ENCODE results near the gene DCAF6.

The DCAF6 gene

GRCh38 chr1:168079761-168080160, 143.3 kb downstream of the DCAF6 start:
- TF ChIP-seq EZH2phosphoT487 (conservative IDR thresholded peaks at IDR 0.05; ENCODE audit: low read length), result no peak
- TF ChIP-seq, protein P1, sequence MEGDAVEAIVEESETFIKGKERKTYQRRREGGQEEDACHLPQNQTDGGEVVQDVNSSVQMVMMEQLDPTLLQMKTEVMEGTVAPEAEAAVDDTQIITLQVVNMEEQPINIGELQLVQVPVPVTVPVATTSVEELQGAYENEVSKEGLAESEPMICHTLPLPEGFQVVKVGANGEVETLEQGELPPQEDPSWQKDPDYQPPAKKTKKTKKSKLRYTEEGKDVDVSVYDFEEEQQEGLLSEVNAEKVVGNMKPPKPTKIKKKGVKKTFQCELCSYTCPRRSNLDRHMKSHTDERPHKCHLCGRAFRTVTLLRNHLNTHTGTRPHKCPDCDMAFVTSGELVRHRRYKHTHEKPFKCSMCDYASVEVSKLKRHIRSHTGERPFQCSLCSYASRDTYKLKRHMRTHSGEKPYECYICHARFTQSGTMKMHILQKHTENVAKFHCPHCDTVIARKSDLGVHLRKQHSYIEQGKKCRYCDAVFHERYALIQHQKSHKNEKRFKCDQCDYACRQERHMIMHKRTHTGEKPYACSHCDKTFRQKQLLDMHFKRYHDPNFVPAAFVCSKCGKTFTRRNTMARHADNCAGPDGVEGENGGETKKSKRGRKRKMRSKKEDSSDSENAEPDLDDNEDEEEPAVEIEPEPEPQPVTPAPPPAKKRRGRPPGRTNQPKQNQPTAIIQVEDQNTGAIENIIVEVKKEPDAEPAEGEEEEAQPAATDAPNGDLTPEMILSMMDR (IDR thresholded peaks at IDR 0.05; ENCODE audit: insufficient read depth, low read length, poor library complexity, severe bottlenecking), result no peak
- H3K9me2 ChIP-seq (replicated peaks; ENCODE audit: insufficient read depth, low read length), result no peaks in the 10 kb centered on the region
- H2AFZ ChIP-seq (ENCODE audit: low read depth, low read length, severe bottlenecking), result no peak overlapping the region
- H4K20me1 ChIP-seq (ENCODE audit: low read depth, low read length), result no peaks in the 10 kb centered on the region
- H3K9me3 ChIP-seq (ENCODE audit: insufficient read depth, low read length), result no peaks in the 10 kb centered on the region
- H3K4me2 ChIP-seq (ENCODE audit: low read depth, low read length, poor library complexity, severe bottlenecking), result no peak overlapping the region
- H3F3A ChIP-seq (ENCODE audit: insufficient read depth), result no peaks in the 10 kb centered on the region
- H3K27ac ChIP-seq (ENCODE audit: low read depth, low read length), result no peak overlapping the region
- no peaks in the 10 kb centered on the region for H3K79me2 ChIP-seq (ENCODE audit: insufficient read depth, low read length)
- H3K27me3 ChIP-seq (ENCODE audit: low read length), result no peaks in the 10 kb centered on the region
- H3K36me3 ChIP-seq (ENCODE audit: low read length), result 0 out of 2 replicates have a peak, but pooled peaks cover 4% of the 10 kb centered on the region
- no peak overlapping the region for H3K9ac ChIP-seq (ENCODE audit: low read length)
- no peak overlapping the region for H3K4me3 ChIP-seq (ENCODE audit: insufficient read depth, low read length, poor library complexity, severe bottlenecking)

- Histone ChIP-seq H3K9me2 (replicated peaks; ENCODE audit: insufficient read depth, low read length) (no peaks in the 10 kb centered on the region), H3K36me3 (ENCODE audit: low read length) (no peaks in the 10 kb centered on the region), H3K4me2 (ENCODE audit: low read depth, low read length, poor library complexity, severe bottlenecking) (no peak overlapping the region), H3K4me3 (ENCODE audit: insufficient read depth, low read length, poor library complexity, severe bottlenecking) (no peak overlapping the region), H3F3A (ENCODE audit: insufficient read depth) (no peaks in the 10 kb centered on the region), H3K79me2 (ENCODE audit: insufficient read depth, low read length) (no peaks in the 10 kb centered on the region), H3K27ac (ENCODE audit: low read depth, low read length) (no peak overlapping the region), H3K27me3 (ENCODE audit: low read length) (no peaks in the 10 kb centered on the region), H3K9me3 (ENCODE audit: insufficient read depth, low read length) (no peaks in the 10 kb centered on the region), H2AFZ (ENCODE audit: low read depth, low read length, severe bottlenecking) (no peak overlapping the region), H3K9ac (ENCODE audit: low read length) (no peak overlapping the region), H4K20me1 (ENCODE audit: low read depth, low read length) (no peaks in the 10 kb centered on the region)
- no peak for TF ChIP-seq EZH2phosphoT487 (conservative IDR thresholded peaks at IDR 0.05; ENCODE audit: low read length)
- TF ChIP-seq, protein P1 (IDR thresholded peaks at IDR 0.05; ENCODE audit: insufficient read depth, low read length, poor library complexity, severe bottlenecking), result no peak
Measured at GRCh38 chr1:168081373-168082007, 145.0 kb downstream of the DCAF6 start.

DNA sequence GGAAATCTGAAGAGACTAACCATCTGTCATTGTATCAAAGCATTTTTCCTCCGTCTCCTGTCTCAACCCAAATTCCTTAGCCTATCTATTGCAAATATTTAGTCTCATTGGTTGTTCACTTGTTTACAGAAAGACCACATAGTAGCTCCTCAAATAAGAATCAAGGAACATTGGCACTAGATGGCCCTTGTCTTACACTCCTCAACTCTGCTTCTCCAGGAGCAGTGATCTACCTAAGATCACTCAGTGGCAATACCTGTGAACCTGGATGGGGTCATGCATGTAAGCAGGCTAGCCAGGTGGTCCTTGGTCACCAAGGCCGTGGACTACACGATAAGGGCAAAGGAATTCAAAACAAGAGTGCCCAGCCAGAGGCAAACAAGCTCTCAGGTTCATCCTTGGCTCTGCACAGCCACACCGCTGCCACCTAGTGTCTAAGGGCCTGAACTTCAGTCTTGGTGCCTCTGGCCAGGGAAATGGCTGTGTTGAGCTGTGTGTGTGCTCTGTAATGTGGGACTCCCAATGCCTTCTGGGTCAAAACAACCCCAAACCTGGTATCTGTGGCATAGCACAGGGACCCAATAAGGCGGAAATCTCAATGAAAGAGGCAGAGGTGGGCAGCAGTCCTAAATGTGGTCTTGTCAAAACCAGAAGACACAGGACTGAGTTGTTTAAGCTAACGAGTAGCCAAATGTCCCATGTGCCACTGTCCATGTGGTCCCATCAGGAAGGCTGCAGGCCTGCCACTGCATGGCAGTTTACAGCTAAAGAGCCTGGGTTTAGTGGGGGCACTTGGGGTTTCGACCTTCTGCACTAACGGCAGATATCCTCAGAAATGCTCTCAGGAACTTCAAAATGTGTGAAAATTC, 145.8 kb downstream of the DCAF6 start:
- H3K4me2 ChIP-seq (ENCODE audit: low read depth, low read length, poor library complexity, severe bottlenecking), result no peak overlapping the region
- no peak overlapping the region for H3K9ac ChIP-seq (ENCODE audit: low read length)
- no peak for TF ChIP-seq EZH2phosphoT487 (conservative IDR thresholded peaks at IDR 0.05; ENCODE audit: low read length)
- TF ChIP-seq, protein P1 (IDR thresholded peaks at IDR 0.05; ENCODE audit: insufficient read depth, low read length, poor library complexity, severe bottlenecking), result peak; percentile 61
- no peaks in the 10 kb centered on the region for H3K27me3 ChIP-seq (ENCODE audit: low read length)
- H3K4me3 ChIP-seq (ENCODE audit: insufficient read depth, low read length, poor library complexity, severe bottlenecking), result no peak overlapping the region
- H3K79me2 ChIP-seq (ENCODE audit: insufficient read depth, low read length), result no peaks in the 10 kb centered on the region
- H2AFZ ChIP-seq (ENCODE audit: low read depth, low read length, severe bottlenecking), result no peak overlapping the region
- no peaks in the 10 kb centered on the region for H3F3A ChIP-seq (ENCODE audit: insufficient read depth)
- no peaks in the 10 kb centered on the region for H3K9me3 ChIP-seq (ENCODE audit: insufficient read depth, low read length)
- H3K27ac ChIP-seq (ENCODE audit: low read depth, low read length), result no peak overlapping the region
- no peaks in the 10 kb centered on the region for H4K20me1 ChIP-seq (ENCODE audit: low read depth, low read length)
- no peaks in the 10 kb centered on the region for H3K36me3 ChIP-seq (ENCODE audit: low read length)
- no peaks in the 10 kb centered on the region for H3K9me2 ChIP-seq (replicated peaks; ENCODE audit: insufficient read depth, low read length)

All from SU-DHL-6 (cell line).